SK-N-SH treated with all-trans-retinoic acid at 6 μM for 48 hours (cell line): ENCODE measurements around the gene CCDC170.

Experiments
- PATZ1 ChIP-seq: fragments of 250-450 bp; sonication (Bioruptor Pico); IDR thresholded peaks from 2 replicates; pipeline ENCODE4 v1.8.0; 2020; ENCODE audit warnings: mild to moderate bottlenecking, moderate library complexity, borderline replicate concordance
- PPARA ChIP-seq: fragments of 250-450 bp; sonication (Bioruptor Pico); IDR thresholded peaks from 2 replicates; pipeline ENCODE4 v1.5.0; 2020; ENCODE audit warnings: mild to moderate bottlenecking, borderline replicate concordance
- ZC3H10 ChIP-seq: fragments of 250-450 bp; sonication (Bioruptor Pico); IDR thresholded peaks from 2 replicates; pipeline ENCODE4 v1.5.1; 2021; ENCODE audit warnings: mild to moderate bottlenecking, moderate library complexity

GRCh38 chr6:151461673-151462072 lies 32.1 kb upstream of the CCDC170 start:
- TF ChIP-seq PPARA (no peak), ZC3H10 (no peak), PATZ1 (CRISPR knock-in tag) (no peak)
